Limb (tissue), 2 donors: Measurements from ENCODE around the gene CD4.

Experiments used
- DNase-seq, 2 donors: peaks; one replicate each; pipeline ENCODE4 v3.0.0-alpha.2; 2016; ENCODE audit errors: extremely low spot score in 2 of 2

Gene CD4

DNA sequence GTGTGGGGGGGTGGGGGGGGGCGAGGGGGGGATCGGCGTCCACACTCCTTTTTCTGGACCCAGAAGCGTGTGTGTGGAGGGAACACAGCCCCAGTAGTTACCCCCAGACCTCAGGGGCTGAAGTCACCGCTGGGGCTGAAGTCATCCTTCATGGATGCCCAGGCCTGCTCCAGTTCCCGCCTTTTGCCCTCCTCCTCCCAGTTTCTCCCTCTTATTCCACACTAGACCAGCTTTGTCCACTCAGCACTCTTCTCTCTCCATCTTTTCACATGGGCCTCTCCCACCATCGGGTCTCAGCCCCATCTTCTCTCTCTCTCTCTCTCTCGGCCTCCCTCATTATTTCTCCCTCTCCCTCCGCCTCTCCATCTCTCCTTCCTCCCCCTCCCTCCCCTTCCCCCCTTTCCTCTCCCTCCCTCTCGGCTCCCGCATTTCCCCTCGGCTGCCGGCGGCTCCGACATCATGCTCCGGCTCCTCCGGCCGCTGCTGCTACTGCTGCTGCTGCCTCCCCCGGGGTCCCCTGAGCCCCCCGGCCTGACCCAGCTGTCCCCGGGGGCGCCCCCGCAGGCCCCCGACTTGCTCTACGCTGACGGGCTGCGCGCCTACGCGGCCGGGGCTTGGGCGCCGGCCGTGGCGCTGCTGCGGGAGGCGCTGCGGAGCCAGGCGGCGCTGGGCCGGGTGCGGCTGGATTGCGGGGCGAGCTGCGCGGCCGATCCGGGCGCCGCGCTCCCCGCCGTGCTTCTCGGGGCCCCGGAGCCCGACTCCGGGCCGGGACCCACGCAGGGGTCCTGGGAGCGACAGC, 38.9 kb downstream of the CD4 start, which contains the start of gene P3H3:
P3H3 (plus strand) TSS at position 426 of the 799 bp plus-strand sequence; CDS start at position 460, 34 bp downstream.
- DNase-seq = peak; percentile 62 to 83

DNA sequence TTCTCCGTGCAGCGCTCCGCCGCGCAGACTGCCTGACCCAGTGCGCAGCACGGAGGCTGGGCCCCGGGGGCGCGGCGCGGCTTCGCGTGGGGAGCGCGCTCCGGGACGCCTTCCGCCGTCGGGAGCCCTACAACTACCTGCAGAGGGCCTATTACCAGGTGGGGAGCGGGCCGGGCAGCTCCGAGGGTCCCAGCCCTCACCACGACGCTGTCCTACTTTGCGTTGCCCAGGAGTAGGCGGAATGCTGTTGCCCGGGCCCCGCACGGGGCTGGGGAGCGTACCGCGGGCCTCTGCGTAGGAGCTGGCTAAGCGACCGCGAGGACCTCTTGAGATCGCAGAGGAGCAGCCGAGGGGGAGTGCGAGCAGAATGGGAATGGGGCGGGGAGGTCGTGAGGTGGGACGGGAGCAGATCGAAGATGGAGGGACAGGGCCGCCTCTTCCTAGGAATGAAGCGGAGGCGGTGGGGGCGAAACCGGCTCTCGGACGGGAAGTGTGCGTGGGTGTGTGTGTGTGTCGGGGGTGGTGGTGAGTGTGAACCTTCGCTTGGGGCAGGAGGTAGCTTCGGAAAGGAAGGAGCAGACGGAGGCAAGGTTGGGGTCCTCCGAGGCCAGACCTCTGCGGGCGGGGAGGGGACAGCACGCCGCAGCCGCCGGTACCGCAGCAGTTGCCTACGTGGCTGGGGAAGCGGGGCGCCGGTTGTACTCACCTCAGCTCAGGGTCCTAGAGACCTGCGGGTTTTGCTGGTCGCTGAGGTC, 39.6 kb downstream of the CD4 start:
- DNase-seq = peak; percentile 54 to 84

DNA sequence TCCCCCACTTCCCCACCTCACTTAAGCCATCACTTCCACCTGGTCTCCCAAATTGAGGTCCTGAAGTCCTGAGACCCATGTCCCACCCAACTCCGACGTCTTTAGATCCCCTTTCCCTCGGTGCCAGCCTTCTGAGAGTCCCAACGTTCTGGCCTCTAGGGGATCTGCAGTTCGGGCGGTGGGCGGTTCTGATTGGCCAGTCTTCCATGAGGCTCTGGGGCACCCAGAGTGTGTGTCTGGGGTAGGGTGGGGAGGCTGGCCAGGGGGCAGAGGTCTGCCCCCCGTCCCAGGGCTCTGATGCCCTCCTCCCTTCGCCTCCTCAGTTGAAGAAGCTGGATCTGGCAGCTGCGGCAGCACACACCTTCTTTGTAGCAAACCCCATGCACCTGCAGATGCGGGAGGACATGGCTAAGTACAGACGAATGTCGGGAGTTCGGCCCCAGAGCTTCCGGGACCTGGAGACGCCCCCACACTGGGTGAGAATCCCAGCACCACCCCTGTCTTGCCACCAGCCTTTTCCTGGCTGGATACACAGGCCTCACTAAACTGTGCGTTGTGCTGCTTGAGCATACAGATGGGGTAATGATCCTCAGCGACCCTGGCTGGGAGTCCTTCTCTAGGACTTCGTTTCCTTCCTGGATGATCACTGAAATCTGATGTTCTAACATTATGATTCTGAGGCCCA, 40.4 kb downstream of the CD4 start:
- DNase-seq = peak in 1 of 2 donors; percentile 35

DNA sequence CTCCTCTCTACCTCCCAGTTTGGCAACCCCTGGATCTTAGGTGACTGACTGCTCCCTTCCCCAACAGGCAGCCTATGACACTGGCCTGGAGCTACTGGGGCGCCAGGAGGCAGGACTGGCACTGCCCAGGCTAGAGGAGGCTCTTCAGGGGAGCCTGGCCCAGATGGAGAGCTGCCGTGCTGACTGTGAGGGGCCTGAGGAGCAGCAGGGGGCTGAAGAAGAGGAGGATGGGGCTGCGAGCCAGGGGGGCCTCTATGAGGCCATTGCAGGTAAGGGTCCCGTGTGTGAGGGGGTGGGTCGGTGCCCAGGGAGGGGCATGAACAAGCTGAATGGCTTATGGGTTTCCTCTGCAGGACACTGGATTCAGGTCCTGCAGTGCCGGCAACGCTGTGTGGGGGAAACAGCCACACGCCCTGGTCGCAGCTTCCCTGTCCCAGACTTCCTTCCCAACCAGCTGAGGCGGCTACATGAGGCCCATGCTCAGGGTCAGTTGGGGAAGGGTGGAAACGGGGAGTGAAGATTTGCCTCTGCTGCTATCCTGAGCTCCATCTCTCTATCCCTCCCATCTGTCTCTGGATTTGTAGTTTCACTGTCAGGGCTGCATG, 41.1 kb downstream of the CD4 start:
- no peak for DNase-seq

DNA sequence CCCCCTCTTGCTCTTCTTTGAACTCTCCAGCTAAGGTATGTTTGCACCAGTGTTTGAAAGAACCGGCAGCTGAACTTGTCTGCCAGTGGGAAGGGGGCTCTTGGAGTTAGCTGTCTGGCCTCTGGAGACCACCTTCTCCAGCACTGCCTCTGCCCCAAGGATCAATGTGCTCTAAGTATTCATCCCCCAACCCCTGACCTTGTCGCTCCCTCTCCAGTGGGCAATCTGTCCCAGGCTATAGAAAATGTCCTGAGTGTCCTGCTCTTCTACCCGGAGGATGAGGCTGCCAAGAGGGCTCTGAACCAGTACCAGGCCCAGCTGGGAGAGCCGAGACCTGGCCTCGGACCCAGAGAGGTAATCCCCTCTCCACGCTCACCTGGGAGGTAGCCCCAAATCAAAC, 41.7 kb downstream of the CD4 start:
- no peak for DNase-seq

DNA sequence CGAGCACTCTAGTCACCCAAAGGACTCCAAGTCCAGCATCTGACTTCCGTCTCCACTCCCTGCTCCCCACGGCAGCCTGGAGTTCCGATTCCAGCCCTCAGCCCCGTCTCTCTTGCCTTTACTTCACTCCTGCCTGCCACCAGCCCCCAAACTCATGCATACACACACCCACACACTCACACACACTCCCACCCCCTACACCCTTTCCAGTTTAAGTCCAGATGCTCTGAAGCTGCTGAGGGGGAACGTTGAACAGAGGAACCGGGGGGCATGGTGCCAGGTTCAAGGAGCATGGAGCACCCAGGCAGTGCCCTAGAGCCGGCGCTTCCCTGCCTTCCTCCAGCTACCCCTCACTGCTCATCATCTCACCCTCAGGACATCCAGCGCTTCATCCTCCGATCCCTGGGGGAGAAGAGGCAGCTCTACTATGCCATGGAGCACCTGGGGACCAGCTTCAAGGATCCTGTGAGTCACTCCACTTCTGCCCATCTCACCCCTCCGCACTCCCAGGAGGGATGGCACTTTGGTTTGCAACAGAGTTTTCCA, 42.2 kb downstream of the CD4 start:
- DNase-seq = no peak

DNA sequence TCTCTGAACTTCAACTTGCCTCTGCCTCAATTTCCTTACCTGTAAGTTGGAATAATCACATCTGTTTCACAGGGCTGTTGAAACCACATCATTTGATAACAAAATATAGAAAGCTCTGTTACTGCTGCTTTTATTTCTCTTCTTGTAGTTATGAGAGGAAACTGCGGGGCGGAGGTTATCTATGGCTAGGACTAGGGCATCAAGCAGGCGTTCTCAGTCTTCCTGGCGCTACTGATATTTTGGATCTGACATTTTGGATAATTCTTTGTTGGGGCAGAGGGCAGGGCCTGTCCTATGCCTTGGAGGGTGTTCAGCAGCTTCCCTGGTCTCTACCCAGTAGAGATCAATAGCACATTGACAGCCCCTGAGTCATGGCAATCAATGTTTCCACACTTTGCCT, 42.8 kb downstream of the CD4 start:
- DNase-seq = no peak

DNA sequence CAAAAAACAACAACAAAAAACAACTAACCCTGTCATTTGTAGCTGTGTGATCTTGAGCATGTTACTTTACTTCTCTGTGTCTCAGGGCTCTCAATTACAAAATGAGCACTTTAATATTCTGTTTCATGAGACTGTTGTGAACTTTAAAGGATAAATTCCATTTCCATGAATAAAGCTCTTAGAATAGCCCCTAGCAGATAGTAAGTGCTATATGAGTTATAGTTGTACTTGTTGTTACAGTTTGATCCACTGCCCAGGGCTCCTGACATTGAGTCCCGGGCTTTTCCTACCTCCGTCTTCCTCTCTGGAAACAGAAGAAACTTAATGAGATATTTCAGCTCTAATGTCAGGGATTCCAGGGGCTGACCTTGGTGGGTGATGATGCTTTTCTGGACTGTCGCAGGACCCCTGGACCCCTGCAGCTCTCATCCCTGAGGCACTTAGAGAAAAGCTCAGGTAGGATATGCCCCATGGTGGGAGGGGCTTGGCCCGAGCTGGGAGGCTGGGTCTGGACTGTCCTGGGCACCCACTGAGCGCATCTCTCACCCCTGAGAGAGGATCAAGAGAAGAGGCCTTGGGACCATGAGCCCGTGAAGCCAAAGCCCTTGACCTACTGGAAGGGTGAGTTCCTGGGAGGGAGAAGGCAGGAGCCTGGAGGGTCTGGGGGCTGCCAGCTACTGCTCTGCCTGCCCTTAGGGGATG, 44.0 kb downstream of the CD4 start:
- no peak for DNase-seq

DNA sequence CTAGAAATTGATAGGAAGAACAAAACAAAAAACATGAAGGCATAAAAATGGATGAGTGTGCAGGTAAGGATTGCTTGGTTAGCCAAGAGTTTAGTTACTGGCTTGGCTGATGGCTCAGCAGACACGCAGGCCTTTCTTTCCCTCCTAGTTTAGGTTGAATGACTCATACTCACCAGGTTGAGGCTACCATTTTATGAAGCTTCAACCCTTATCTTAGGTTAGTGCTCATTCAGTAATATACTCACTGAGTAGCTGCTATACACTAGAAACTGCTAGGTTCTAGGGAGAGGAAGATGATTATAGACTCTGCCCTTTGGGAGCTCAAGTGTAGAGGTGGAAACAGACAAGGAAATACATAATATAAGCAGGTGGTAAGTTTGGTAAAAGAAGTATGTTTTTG, 44.9 kb downstream of the CD4 start:
- DNase-seq = no peak

DNA sequence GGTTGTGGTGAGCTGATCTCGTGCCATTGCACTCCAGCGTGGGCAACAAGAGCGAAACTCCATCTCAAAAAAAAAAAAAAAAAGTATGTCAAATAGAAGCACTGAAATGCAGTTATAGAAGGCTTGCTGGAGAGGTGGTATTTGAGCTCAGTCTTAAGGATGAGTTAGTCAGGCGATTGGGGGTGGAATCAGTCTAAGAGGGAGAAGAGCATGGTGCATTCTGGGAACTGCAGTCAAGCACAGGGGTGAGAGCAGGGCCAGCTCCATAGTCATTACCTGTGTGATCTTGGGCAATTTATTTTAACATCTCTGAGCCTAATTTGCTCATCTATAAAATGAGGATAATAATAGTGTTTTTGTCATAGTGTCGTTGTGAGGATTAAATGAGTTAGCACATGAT, 45.5 kb downstream of the CD4 start:
- DNase-seq = no peak

DNA sequence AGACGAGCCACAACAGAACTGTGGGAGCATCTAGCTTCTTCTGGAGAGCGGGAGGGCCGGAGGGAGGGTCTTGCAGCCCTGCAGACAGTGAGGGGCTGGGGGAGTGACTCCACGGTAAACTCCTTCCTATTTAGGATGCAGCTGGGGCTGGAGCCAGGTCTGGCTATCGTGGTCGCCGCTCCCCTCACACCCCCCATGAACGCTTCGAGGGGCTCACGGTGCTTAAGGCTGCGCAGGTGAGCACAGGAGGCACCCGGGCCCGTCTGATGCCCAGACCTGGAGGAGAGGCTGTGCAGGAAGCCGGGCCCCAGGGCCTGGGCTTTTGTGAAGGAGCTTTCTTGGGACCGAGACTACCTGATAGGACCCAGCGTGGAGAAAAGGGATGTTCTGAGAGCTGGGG, 47.5 kb downstream of the CD4 start:
- no peak for DNase-seq

DNA sequence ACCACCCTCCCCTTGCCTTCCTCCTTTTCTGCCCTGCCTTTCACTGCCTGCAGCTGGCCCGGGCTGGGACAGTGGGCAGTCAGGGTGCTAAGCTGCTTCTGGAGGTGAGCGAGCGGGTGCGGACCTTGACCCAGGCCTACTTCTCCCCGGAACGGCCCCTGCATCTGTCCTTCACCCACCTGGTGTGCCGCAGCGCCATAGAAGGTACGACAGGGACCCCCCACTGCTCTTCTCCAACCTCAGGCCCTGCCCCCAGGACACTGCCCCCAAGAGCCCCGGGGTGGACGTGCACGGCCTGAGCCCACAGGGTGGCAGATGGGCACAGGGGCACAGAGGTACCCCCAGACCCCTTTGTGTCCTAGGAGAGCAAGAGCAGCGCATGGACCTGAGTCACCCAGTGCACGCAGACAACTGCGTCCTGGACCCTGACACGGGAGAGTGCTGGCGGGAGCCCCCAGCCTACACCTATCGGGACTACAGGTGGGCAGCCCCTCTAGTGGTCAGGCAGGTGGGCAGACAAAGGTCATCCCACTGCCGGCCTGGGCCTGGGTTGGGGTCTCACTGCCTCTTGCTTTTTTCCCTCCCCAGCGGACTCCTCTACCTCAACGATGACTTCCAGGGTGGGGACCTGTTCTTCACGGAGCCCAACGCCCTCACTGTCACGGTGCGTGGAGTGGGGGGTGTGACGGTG, 48.2 kb downstream of the CD4 start:
- DNase-seq = no peak

DNA sequence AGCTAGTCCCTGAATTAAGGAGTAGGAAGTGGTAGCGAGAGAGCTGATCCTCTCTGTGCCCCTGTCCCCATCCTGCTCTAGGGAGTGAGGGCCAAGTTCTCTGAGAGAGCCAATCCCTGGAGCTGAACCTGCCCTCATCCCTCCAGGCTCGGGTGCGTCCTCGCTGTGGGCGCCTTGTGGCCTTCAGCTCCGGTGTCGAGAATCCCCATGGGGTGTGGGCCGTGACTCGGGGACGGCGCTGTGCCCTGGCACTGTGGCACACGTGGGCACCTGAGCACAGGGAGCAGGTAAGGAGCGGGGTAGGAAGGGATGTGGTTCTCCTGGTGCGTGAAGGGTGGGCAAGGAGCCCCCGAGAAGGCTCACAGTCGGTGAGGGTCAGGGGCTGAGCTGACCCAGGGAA, 49.5 kb downstream of the CD4 start:
- DNase-seq = no peak

DNA sequence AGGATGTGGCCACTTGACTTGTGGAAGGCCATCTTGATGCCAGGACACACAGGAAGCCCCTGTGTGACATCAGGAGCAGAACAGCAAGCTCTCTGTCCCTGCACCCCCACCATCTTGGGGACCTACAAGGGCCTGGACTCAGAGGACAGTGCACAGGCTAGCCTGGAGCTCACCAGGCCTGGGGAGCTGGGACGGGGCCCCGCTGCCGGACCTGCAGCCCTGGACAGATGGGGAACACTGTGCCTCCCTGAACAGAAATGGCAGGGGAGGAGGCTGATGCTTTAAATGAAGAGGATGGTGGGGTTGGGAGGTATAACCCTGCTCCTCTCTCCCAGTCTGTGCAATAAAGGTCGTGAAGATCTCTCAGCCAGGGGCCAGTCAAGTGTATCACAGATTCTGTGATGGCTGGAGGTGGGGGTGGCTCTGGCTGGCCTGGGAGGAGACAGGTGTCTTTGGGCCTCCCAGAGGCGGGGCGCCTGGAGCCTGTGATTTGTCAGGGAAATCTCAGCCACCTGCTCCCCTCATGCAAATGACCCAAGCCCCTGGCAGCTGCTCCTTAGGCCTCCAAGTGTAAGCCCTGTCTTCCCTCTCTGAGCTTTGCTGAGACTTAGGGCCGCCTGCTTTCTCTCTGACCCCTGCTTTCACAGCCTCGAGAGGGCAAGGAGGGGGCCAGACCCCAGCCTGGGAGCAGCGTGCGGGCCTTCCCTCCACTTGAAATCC, 50.3 kb downstream of the CD4 start:
- DNase-seq = peak; percentile 52 to 64

DNA sequence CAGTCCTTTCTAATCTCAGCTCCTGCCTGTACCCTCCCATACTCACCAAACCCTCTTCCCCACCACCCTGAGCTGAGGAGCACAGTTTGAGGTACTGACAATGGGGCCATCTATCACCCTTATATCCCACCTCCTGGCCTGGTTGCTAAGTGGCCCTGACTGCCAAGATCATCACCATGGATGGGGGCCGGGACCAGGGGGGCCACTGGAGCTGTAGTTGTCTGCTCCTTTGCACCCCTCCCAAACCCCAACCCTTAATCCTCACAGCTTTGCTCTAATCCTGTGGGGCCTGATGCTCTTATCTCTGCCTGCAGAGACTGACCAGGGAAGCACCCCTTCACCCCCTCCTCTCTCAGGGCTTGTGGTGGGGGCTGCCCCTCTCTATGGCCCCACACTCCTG, 51.0 kb downstream of the CD4 start:
- peak in 1 of 2 donors; percentile 43 for DNase-seq

DNA sequence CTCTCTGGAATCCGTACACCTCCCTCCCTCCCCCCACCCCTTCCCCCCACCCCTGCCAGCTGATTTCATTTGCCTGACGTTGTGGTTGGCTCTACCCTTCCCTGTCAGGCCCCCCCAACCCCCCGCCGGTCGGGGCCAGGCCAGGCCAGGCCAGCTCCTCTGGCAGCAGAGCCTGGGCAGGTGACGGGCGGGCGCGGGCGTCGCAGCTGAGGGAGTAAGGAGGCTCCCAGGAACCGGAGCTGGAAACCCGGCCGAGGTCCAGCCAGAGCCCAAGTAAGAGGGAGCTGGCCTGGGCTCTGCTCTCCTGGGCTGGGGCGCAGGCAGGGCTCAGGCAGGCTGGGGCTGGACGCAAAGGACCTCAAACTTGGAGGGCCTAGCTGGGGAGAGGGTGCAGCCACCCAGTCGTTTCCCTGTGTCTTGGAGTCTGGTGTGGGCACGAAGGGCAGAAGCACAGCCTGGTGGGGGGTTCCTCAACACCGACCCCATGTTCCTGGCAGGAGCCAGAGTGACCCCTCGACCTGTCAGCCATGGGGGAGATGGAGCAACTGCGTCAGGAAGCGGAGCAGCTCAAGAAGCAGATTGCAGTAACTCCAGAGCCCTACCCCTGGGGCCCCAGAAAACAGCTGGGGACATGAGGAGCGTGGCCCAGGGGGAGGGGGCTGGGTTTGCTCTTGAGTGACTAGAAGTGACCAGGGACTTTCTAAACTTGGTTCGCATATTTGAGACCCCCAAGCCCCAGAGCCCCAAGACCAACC, 51.6 kb downstream of the CD4 start, which contains the start of gene GNB3:
GNB3 (plus strand) TSS at position 165 of the 755 bp plus-strand sequence; CDS start at position 528, 363 bp downstream.
- peak in 1 of 2 donors; percentile 51 for DNase-seq

DNA sequence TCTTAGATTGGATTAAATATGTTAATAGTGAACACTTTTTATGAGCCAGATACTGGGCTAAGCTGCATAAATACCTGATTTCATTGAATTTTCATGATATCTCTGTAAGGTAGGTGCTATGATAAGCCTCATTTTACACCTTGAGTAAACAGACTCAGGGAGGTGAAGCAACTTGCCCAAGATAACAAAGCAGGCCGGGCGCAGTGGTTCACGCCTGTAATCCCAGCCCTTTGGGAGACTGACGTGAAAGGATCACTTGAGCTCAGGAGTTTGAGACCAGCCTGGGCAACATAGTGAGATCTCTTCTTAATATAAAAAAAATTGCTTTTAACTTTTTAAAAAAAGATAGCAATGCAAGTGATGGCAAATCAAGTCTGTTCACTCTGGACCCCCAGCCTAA, 52.7 kb downstream of the CD4 start:
- no peak for DNase-seq

DNA sequence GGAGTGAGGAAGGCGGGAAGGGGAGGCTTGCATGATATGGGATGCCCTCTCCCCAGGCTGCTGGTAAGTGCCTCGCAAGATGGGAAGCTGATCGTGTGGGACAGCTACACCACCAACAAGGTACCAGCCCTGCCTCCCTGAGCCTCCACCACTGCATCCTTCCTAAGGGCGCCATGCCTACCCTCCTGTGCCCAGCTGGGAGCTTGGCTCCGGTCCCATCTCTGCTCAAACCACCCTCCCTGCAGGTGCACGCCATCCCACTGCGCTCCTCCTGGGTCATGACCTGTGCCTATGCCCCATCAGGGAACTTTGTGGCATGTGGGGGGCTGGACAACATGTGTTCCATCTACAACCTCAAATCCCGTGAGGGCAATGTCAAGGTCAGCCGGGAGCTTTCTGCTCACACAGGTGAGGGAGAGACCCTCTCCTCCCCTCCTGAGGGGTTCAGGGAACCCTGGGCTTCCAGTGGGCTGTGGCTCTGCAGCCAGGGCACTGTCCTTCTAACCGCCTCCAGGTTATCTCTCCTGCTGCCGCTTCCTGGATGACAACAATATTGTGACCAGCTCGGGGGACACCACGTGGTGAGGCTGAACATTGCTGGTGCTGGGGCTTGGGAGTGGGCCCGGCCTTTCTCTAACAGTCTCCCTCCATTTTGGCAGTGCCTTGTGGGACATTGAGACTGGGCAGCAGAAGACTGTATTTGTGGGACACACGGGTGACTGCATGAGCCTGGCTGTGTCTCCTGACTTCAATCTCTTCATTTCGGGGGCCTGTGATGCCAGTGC, 54.0 kb downstream of the CD4 start:
- peak in 1 of 2 donors; percentile 35 for DNase-seq
